ENCODE results near the gene TECR.
"Not testable (repeated sequence)": the region's sequence is repeated elsewhere in the genome, so short reads cannot be mapped to it uniquely, and the experiment has no call there.

DNA sequence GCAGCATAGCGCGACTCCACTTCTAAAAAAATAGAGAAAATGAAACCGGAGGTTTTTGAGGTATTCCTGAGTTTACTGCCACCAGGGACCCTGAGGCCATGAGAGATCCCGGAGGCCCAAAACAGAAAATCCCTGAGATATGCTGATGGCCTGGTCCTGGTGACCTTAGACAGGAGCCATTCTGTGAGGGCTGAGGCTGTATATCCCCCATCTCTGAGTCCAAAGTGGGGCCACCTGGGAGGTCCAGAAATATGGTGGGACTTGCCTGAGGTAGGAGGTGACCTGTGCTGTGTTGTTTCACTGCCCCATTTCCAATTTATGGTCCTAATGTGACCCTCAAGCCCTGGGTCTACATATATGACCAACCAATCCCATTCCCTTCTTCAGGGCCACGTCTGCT, 55.0 kb downstream of the TECR start:
- TF ChIP-seq POLR2A (IDR thresholded peaks at IDR 0.05; ENCODE audit: low read depth, low read length) (peak; percentile 72), POLR2AphosphoS5 (IDR thresholded peaks at IDR 0.05; ENCODE audit: low read depth, low read length) (peak; percentile 68)
- not testable (repeated sequence) for TF ChIP-seq TAF1 (IDR thresholded peaks at IDR 0.05; ENCODE audit: low read depth, low read length); SPI1 (IDR thresholded peaks at IDR 0.05; ENCODE audit: low read depth, low read length); POU2F2 (IDR thresholded peaks at IDR 0.05; ENCODE audit: low read depth, low read length); PAX5 (IDR thresholded peaks at IDR 0.05; ENCODE audit: insufficient read depth, low read length, severe bottlenecking)
